GM12864 (cell line): ENCODE data around the gene NCOA5.

Experiments used
- DNase-seq: peaks from one replicate; pipeline ENCODE4 v3.0.0-alpha.2; 2011; ENCODE audit warnings: low read depth
- H3K4me3 ChIP-seq: 2 replicates; pipeline ENCODE4 v1.5.1; 2011; ENCODE audit warnings: mild to moderate bottlenecking, low read depth, low read length, control low read depth
- TF ChIP-seq, protein P1 (sequence below): IDR thresholded peaks from 2 replicates; pipeline ENCODE4 v1.5.1; 2011; ENCODE audit warnings: low read depth, mild to moderate bottlenecking, moderate library complexity, low read length, control low read depth, inconsistent platforms; ENCODE audit errors: missing control alignments

Gene NCOA5

GRCh38 chr20:46081074-46081473 lies 8.7 kb downstream of the NCOA5 start:
- TF ChIP-seq, protein P1, sequence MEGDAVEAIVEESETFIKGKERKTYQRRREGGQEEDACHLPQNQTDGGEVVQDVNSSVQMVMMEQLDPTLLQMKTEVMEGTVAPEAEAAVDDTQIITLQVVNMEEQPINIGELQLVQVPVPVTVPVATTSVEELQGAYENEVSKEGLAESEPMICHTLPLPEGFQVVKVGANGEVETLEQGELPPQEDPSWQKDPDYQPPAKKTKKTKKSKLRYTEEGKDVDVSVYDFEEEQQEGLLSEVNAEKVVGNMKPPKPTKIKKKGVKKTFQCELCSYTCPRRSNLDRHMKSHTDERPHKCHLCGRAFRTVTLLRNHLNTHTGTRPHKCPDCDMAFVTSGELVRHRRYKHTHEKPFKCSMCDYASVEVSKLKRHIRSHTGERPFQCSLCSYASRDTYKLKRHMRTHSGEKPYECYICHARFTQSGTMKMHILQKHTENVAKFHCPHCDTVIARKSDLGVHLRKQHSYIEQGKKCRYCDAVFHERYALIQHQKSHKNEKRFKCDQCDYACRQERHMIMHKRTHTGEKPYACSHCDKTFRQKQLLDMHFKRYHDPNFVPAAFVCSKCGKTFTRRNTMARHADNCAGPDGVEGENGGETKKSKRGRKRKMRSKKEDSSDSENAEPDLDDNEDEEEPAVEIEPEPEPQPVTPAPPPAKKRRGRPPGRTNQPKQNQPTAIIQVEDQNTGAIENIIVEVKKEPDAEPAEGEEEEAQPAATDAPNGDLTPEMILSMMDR = no peak
- no peak for DNase-seq
- H3K4me3 ChIP-seq = no peak overlapping the region

DNA sequence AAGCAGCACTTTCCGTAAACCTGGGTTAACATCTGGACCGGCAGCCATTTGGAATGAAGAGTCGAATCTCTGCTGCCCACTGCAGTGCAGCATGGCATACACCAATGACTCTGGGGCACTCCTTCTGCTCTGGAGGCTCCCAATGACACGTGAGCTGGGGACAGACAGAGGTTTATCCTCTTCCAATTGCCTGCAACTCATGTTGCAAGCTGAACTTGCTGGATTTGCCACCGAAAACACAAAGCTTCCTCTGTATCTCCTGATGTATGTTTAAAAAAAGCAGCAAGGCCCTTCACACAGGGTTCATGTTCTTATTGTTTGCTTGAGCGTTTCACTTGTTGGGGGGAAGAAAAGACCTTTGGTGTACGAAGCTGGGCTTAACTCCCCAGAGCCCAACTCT lies 10.8 kb downstream of the NCOA5 start:
- no peak for DNase-seq
- H3K4me3 ChIP-seq = no peak overlapping the region
- TF ChIP-seq, protein P1 = no peak

DNA sequence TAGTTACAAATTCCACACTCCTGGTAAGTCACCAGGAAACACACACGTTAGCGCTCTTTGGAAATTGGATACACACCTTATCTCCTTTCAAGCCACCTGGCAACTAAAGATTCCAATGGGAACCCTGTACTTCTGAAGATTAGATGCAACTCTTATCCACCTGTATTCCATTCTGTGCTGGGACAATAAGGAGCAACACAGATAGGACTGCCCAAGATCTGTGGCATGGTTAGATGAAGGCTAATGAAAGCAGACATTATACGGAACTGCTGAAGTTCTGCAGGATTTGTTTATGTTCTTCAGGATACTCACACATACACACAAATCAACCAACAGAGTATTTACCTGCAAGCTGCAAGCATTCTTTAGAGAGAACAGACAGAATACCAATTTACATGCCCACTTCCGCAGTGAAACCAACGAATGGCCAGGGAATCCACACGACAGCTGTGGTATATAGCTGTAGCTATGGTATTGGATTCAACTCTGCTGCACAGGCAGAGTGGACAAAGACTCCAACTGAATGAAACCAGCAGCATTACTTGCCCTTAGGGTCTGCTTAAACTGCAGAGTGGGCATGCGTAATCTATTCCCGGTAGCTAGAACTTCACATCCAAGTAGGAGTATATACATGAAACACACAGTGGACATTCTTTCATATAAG lies 12.0 kb downstream of the NCOA5 start:
- DNase-seq = no peak
- H3K4me3 ChIP-seq = no peak overlapping the region
- TF ChIP-seq, protein P1 = no peak

- no peak for DNase-seq
- H3K4me3 ChIP-seq = no peak overlapping the region
- TF ChIP-seq, protein P1 = no peak
These were observed 13.0 kb downstream of the NCOA5 start for GRCh38 chr20:46076806-46077205.

DNA sequence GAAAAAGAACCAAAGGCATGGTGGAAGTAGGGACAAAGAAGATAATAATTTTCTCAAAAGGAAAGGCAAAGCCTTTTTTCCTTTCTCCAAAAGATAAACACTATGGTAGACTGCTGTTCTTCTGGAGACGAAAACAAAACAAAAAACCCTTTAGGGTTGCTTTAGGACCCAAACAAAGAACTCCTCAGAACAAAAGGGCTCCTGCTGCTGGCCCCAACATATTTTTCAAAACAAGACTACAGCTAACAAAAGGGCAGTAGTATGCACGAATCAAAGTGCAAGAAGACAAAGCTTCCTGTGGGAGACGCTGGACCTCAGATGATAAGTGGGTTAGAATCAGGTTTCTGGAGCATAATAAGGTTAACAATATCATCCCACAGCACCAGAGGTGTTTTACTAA lies 15.8 kb downstream of the NCOA5 start:
- TF ChIP-seq, protein P1 = no peak
- H3K4me3 ChIP-seq = no peak overlapping the region
- DNase-seq = no peak

- TF ChIP-seq, protein P1 = no peak
- DNase-seq = no peak
- H3K4me3 ChIP-seq = no peak overlapping the region
These were observed 16.3 kb downstream of the NCOA5 start for GRCh38 chr20:46073443-46073842.

DNA sequence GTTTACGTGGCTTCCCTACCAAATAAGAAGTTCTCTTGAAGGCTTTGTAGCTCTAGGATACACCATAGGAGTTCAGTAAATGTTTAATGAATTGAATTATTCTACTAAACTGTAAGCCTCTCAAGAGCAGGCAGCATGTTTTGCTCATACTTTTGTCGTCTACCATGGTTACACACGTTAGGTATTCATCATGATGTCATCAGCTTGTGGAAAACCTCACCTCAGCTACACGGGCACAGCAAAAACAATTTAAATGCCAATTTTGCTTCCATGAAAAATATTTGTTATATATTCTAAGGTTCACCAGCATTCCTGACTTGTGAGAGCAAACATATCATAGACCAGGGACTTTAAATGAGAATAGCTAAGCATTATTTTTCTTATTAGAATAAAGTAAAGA lies 16.7 kb downstream of the NCOA5 start:
- no peak for DNase-seq
- H3K4me3 ChIP-seq = no peak overlapping the region
- TF ChIP-seq, protein P1 = no peak
